Left ventricle myocardium inferior (tissue), 1 donor: ENCODE data around the gene TGFBR3. TPM values are rescaled to one million over a fixed set of nuclear protein-coding genes. Genes with fewer than 3 reads are reported as not detected.

Source experiments
- DNase-seq: peaks from one replicate; pipeline ENCODE4 v3.0.0-alpha.2; 2020
- H3K27ac ChIP-seq: fragments of 200-600 bp; replicated peaks from 2 replicates; pipeline ENCODE4 v1.8.0; 2021
- H3K27me3 ChIP-seq: fragments of 200-600 bp; 2 replicates; pipeline ENCODE4 v1.8.0; 2021; ENCODE audit warnings: low read depth
- H3K36me3 ChIP-seq: fragments of 200-600 bp; 2 replicates; pipeline ENCODE4 v1.8.0; 2021
- H3K4me1 ChIP-seq: fragments of 200-600 bp; 2 replicates; pipeline ENCODE4 v1.8.0; 2021
- H3K4me3 ChIP-seq: fragments of 200-600 bp; 2 replicates; pipeline ENCODE4 v1.8.0; 2021; ENCODE audit warnings: mild to moderate bottlenecking, moderate library complexity
- H3K9me3 ChIP-seq: fragments of 200-600 bp; replicated peaks from 2 replicates; pipeline ENCODE4 v1.8.0; 2021
- intact Hi-C: fragments of 100-400 bp; cut with micrococcal nuclease; formaldehyde crosslinking; loops from one replicate; pipeline ENCODE4 v1.11.0; 2022
- total RNA-seq: library from RNA; stranded (reverse); fragmentation: NEBNext Ultra II Directional; extraction: Animal tissue kit (Norgen Biotek cat#: 25700); gene quantifications from one replicate; pipeline ENCODE4 v1.2.1, GENCODE V29; 2021
- TF ChIP-seq, protein P1 (sequence below): fragments of 200-600 bp; IDR thresholded peaks from 2 replicates; pipeline ENCODE4 v1.8.0; 2021; ENCODE audit warnings: antibody characterized with exemption, mild to moderate bottlenecking, borderline replicate concordance
- donor health status: DM: no; HTN: yes; CAD: no; lungs with severe emphysema.

TGFBR3 gene
- total RNA-seq, 1 donor from 2014 or later, result 24.6 TPM

DNA sequence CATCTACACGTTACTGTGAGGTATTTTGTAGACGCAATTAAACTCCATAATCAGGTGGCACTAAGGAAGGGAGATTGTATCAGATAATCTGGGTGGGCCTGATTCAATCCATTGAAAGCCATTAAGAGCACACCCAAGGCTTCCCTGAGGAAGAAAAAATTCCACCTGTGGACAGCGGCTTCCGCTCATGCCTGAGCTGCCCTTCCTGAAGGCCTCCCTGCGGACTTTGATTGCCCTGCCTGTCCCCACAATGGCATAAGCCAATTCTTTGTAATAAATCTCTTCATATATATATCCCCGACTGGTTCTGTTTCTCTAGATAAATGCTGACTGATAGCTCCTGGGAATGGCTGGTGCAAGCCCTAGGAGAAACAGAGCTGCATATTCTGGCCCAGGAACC is 138.3 kb downstream of the TGFBR3 start:
- no peaks in the 10 kb centered on the region for H3K9me3 ChIP-seq
- no peak for DNase-seq
- peaks cover 3% of the 10 kb centered on the region for H3K36me3 ChIP-seq
- intact Hi-C loops, result no loop called here
- peak overlapping the region; percentile 83 for H3K27ac ChIP-seq
- H3K4me1 ChIP-seq, result peaks cover 98% of the 10 kb centered on the region
- no peak overlapping the region for H3K4me3 ChIP-seq
- H3K27me3 ChIP-seq, result no peaks in the 10 kb centered on the region
- TF ChIP-seq, protein P1, sequence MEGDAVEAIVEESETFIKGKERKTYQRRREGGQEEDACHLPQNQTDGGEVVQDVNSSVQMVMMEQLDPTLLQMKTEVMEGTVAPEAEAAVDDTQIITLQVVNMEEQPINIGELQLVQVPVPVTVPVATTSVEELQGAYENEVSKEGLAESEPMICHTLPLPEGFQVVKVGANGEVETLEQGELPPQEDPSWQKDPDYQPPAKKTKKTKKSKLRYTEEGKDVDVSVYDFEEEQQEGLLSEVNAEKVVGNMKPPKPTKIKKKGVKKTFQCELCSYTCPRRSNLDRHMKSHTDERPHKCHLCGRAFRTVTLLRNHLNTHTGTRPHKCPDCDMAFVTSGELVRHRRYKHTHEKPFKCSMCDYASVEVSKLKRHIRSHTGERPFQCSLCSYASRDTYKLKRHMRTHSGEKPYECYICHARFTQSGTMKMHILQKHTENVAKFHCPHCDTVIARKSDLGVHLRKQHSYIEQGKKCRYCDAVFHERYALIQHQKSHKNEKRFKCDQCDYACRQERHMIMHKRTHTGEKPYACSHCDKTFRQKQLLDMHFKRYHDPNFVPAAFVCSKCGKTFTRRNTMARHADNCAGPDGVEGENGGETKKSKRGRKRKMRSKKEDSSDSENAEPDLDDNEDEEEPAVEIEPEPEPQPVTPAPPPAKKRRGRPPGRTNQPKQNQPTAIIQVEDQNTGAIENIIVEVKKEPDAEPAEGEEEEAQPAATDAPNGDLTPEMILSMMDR, result no peak

DNA sequence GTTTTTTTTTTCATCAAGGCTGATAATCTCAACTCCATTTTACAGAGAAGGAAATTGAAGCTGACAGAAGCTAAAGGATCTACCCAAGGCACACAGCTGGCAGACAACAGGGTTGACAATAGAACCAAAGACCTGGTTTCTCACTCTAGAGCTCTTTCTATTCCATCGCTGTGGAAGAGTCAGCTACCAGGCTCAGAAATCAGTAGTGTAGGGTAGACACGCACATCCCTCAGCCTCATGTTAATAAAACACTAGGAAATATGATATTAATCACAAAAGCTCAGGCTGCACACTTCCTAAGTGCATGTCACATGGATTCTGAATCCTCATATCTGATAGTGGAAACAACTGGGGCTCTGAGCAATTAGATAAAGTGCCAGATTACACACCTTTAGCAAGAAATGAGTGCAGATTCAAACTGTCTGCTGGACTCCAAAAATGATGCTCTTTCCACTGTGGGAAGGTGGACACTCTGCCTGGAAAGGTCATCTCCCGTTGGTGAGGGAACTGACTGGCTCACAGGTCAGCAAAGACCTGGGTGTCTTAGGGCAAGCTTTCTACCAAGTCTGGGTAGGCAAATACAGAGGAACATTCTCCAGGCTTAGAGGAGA is 139.1 kb downstream of the TGFBR3 start:
- DNase-seq, result no peak
- peak overlapping the region; percentile 72 for H3K27ac ChIP-seq
- no peaks in the 10 kb centered on the region for H3K9me3 ChIP-seq
- intact Hi-C loops, result no loop called here
- H3K4me3 ChIP-seq, result no peak overlapping the region
- no peaks in the 10 kb centered on the region for H3K27me3 ChIP-seq
- H3K36me3 ChIP-seq, result peaks cover 3% of the 10 kb centered on the region
- H3K4me1 ChIP-seq, result peaks cover 98% of the 10 kb centered on the region
- TF ChIP-seq, protein P1, result no peak

- Histone ChIP-seq H3K27me3 (no peaks in the 10 kb centered on the region), H3K4me3 (no peak overlapping the region), H3K27ac (peak overlapping the region; percentile 72), H3K4me1 (peaks cover 97% of the 10 kb centered on the region), H3K36me3 (peaks cover 3% of the 10 kb centered on the region), H3K9me3 (no peaks in the 10 kb centered on the region)
- TF ChIP-seq, protein P1, result no peak
- no peak for DNase-seq
- intact Hi-C loops, result no loop called here
Measured at GRCh38 chr1:91745640-91746373, 140.1 kb downstream of the TGFBR3 start.

- peaks cover 3% of the 10 kb centered on the region for H3K36me3 ChIP-seq
- TF ChIP-seq, protein P1, result peak; percentile 34
- peak overlapping the region; percentile 72 for H3K27ac ChIP-seq
- H3K27me3 ChIP-seq, result no peaks in the 10 kb centered on the region
- DNase-seq, result peak; percentile 54
- intact Hi-C loops, result no loop called here
- no peak overlapping the region for H3K4me3 ChIP-seq
- no peaks in the 10 kb centered on the region for H3K9me3 ChIP-seq
- H3K4me1 ChIP-seq, result peaks cover 90% of the 10 kb centered on the region
Measured at GRCh38 chr1:91744953-91745639, 140.9 kb downstream of the TGFBR3 start.

GRCh38 chr1:91742848-91743292 is 143.1 kb downstream of the TGFBR3 start:
- intact Hi-C loops, result no loop called here
- peak overlapping the region; percentile 72 for H3K27ac ChIP-seq
- no peaks in the 10 kb centered on the region for H3K27me3 ChIP-seq
- peak; percentile 34 for DNase-seq
- TF ChIP-seq, protein P1, result no peak
- peaks cover 69% of the 10 kb centered on the region for H3K4me1 ChIP-seq
- H3K4me3 ChIP-seq, result no peak overlapping the region
- H3K9me3 ChIP-seq, result no peaks in the 10 kb centered on the region
- peaks cover 13% of the 10 kb centered on the region for H3K36me3 ChIP-seq
